Dedifferentiated amniotic fluid mesenchymal stem cell (primary cell): ENCODE results near the gene MECR.

Experiments used
- DNase-seq: peaks from one replicate; pipeline ENCODE4 v3.0.0-alpha.2; 2016; ENCODE audit errors: extremely low spot score

MECR gene

DNA sequence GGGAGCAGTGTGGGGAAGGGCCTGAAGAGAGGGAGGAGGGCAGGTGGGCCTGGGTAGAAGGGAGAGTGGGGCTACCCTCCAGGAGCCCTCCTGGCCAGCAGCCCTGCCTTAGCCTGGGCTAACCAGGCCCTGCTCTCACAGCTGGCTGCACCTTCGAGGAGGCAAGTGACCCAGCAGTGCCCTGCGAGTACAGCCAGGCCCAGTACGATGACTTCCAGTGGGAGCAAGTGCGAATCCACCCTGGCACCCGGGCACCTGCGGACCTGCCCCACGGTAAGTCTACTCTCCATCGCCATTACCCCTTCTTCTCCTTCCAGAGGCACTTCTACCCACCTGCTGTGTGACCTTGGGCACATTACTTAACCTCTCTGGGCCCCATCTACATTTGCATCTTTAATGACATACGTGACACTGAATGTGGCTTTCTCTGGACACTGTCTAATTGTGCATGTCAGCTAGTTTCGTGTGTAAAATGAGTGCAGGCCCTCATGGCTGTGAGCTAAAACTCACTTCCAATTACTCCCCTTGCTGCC, 24.5 kb upstream of the MECR start:
- DNase-seq: no peak

DNA sequence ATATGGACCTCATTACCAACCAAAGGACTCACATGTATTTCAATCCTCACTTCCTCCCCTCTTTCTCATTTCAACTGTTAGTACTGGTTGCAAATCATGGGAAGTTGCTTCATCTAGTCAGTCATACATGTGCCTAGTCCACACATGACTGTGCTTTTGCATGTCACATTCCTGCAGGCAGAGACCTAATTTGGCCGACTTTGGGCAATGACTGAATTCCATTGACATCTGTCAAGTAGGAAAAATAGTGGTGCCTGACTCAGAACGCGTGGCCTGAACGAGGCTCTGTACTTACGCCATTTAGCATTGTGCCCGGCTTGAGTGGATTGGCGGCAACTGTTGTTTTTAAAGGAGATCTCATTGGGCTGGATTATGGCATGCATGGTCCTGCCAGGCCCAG, 23.6 kb upstream of the MECR start:
- no peak for DNase-seq

DNA sequence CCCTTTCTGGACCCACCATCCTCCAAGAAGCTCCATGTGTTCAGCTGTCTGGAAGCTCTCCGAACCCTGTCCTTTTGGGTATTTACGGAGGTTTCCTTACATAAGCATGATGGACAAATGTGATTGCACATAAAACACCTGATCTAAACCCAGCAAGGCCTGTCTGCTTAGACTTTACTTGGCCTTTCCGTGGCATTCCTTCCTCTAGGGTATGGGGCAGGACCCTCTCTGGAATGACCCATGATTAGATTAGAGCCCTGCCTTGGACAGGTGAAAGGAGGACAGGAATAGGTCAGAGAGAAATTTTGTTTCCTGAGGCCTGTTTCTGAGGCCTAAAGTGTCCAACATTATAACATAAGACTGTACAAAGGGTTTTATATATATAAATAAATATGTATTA, 22.4 kb upstream of the MECR start:
- no peak for DNase-seq

DNA sequence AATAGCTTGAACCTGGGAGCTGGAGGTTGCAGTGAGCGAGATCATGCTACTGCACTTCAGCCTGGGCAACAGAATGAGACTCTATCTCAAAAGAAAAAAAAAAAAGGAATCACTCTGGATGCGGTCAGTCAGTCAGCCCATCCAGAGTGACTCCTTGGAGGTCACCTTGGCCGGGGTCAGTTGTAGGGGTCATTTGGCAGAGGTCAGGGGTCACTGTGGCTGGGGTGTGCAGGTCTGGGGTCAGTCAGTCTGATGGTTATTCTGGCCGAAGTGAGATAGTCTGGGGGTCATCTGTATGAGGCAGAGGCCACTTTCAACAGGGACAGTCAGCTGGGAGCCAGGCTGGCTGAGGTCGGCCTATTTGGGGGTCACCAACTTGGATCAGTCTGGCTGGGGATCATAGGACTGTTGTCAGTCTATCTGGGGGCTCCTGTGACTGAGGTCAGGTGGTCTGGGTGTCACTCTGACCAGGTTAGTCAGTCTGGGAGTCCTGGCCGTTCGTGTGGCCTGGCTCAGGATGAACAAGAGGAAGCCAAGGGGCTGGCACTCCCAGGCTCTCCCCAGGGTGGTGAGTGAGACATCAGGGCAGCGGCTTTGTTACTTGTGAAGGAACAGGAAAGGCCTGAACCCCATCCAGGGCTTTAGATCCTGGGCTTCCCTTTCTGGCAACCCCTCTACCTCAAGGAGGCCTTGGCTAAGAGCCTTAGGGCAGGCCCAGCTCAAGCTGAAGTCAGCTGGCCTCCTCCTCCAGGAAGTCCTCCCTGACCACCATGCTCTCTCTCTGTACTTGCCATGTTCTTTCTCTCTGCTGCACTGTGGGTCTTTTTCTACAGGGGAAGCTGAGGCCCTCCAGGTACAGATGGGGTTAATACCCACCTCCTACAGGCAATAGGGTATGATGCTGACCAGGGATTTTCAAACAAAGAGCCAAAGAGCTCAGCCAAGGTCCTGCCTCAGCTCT, 20.7 kb upstream of the MECR start:
- DNase-seq: no peak

DNA sequence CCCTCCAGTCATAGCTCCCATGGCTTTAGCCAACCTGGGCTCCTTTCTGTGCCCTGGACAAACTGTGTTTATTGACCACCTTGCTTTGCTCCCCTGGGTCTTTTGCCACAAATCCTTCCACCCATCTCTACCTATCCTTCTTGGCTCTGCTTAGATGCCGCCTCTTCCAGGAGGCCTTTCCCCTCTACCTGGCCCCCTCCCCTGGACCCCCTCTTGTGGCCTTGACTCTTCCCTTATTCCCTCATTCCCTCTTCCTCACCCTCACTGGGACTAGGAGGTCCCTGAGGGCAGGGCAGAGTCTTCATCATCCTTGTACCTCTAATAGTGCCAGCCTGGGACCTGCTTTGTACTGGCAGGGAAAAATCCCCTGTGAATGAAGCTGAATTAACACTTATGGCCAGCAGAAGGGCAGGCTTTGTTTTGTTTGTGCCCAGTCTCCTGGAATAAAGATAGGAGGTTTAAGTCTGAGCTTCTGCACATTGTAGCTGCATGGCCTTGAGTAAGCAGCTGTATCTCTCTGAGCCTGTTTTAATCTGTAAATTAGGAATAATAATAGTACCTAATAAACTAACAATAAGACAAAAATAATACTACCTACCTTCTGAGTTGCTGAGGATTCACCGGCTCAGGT, 19.3 kb upstream of the MECR start:
- no peak for DNase-seq

DNA sequence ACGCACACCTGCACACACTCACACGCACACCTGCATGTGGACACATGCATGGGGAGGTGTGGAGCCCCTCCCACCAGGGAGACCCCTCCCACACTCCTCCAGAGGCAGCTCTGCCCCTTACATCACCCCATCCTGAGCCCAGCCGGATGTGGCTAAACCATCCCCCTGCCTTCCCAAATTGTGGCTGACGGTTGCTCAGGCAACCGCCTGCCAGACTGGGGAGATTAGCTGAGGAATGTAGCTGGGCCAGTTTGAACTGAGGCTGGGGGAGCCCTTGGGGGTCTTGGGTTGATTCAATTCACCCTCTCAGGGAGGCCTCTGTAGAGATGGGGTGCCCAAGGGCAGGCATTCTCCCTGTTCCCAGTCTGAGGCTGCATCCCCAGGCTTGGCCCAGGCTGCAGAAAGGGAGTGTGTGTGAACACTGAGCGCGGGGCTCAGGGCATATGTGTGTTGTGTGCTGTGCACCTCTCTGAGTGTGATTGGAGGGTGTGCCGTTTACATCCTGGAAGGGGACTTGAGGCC, 18.5 kb upstream of the MECR start:
- no peak for DNase-seq

GRCh38 chr1:29248409-29248808, 17.7 kb upstream of the MECR start:
- DNase-seq: no peak

DNA sequence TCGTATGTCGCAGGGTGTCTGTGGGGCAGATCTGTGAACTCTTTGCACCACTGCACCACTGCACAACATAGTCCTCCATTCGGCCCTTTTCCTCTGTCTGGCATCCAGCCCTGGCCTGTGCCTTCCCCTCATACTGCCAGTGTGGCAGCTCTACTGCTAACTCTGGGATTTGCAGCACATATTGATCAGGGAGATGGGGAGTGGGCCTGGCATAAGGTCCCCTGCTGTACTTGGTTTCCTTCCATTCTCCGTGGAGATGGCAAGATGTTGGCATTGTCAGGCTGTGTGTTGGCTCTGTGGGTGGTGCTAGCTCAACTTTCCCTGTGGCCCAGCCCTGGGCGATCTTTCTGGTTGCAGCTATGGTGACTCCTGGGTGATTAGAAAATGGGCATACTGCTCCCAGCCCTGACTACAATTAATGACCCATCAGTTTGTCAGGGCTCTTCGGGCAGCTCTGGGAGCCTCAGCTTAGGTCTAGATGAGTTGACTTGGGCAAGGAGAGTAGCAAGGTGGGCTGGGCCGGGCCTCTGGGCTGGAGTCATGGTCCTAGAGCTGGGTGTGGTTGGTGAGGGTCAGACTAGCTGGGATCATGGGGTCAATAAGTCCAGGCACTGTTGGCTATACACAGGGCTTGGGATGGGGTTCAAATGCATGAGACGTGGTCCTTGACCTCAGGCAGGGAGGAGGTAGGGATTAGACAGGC, 17.0 kb upstream of the MECR start:
- no peak for DNase-seq

- DNase-seq: no peak
Measured at GRCh38 chr1:29247044-29247443, 16.3 kb upstream of the MECR start.

DNA sequence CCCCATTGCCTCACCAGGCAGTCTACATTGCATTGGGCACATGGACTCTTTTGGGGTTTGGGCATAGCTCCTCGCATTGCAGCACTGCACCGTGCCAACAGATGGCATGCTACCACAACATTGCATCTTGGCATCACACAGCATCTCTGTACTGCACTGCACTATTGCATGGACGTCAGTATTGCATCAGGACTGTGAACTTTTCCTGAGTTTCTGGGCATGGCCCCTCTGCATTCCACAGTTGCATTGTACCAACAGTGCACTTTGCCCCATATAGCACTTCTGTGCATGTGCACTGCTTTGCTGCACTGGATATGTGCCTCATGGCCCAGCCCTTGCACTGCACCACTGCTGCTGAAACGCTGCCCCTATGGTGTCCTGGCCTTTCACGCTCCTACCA, 15.1 kb upstream of the MECR start:
- peak; percentile 59 for DNase-seq

- DNase-seq: no peak
Measured at GRCh38 chr1:29245261-29245660, 14.5 kb upstream of the MECR start.

DNA sequence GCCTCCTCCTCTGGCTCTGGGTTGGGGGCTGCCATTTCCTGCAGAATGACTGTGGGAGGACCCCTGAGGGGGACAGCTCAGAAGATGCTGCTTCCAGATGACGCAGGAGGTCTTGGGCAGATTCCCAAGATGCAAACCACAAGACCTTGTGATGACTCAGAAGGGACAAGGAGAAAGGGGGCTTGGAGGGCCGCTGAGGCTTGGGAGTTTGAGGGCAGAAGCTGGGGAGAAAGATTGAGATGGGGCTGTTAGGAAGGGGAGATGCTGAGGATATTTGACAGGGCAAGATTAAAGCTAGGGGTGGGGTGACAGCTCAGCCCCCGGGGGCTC, 13.1 kb upstream of the MECR start:
- peak; percentile 35 for DNase-seq

DNA sequence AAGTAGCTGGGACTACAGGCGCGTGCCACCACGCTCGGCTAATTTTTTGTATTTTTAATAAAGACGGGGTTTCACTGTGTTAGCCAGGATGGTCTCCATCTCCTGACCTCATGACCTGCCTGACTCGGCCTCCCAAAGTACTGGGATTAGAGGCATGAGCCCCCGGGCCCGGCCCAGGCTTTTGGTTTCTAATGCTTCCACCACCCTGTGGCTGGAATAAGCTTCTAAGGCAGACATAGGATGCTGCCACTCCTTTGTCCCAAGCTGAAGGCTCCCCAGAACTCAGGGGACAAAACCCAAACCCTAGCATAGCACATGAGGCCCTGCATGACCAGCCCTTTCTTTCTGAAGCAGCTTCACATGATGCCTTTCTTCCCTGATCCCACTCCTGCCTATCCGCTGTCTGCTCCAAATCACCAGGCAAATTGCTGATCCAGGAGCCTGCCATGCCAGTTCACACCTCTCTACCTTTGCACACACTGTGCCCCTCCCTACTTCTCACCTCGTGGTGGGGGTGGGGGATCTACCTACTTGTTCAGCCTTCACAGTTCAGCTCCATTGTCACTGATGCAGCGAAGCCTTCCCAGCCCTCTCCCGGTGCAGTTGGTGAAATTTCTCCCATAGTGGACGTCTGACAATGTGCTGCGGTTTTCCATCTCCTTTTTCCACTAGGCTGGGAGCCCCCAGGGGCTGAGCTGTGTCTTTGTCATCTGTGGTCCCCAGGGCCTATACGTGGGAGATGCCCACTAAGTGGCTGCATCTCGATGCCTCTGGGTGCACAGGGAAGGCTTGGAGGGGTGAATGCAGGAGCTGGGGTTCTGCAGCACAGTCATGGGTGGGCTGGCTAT, 12.5 kb upstream of the MECR start:
- DNase-seq: no peak

DNA sequence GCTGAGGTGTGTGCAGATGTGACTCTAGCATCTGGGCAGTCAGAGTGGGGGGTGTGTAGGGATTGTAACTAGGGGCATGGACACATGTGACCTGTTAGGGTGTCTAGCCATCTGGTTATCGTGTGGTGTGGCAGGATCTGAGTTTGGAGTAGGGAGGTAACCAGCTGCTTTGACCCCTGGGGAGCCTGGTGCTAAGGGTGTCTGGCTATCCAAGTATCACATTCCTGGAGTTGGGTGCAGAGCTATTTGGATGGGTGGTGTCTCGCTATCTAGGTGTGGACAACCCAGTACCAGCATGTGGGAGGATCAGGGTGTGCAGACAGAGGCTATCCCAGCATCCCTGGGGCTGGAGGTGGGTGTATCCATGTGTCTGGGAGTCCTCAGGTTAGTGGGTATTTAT, 10.3 kb upstream of the MECR start:
- no peak for DNase-seq

DNA sequence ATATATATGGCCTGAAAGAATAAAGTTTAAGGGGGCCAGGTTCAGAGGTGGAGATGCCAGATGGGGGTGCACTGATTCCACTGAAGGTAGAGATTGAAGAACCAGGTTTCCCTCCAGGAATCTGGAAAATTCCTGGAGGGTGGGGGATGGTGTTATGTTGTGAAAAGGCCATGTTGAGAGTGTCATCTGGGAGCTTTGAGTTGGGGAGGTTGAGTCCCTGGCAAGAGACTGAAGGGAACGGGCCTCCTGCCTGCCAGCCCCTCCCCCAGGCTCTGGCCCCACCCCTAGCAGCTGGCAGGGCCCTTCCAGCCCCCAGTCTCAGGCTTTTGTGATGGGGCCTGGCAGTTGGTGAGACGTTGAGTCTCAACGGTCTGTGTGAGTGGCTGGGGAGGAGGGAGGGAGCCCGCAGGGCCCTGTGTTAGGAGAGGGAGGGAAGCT, 9.7 kb upstream of the MECR start:
- no peak for DNase-seq

- DNase-seq: no peak
Measured at GRCh38 chr1:29239142-29239541, 8.4 kb upstream of the MECR start.

DNA sequence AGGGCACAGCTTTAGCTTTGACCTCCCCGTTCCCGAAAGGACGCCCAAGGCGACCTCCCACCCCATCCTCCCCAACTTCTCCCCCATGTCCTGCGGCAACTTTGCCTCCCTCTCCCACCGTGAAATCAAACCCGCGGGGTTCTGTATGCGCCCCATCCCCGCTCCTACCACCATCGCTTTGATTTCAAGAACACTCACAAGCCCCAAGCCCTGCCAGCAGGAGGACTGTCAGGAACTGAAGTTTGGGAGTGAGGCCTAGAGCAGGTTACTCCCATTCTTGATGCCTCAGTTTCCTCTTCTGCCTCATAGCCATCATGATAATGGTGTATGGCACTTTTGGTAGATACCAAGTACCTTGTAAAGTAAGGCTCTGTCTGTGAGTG, 7.9 kb upstream of the MECR start:
- no peak for DNase-seq

GRCh38 chr1:29237852-29238619, 7.3 kb upstream of the MECR start:
- DNase-seq: no peak

GRCh38 chr1:29237129-29237821, 6.5 kb upstream of the MECR start:
- peak; percentile 18 for DNase-seq

DNA sequence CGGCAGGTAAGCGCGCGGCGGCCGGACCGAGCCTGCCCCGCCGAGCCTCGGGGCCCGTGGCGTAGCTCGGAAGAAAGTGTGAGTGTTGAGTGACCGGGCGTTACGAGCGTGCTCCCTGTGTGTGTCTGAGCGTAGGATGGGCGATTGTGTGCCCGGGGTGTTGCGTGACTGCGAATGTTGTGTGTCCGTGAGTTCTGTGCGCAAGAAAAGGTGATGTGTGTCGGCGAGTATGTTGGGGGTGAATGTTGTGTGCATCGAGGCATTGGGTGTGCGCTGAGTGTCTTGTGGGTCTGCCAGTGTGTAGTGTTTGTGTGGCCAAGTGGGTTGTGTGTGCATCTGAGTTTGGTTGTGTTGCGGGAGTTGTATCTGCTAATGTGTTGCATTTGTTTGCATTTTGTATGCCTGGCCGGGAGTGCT, 6.0 kb upstream of the MECR start:
- DNase-seq: no peak
